ENCODE results near the gene NOS1AP.
"Not testable (repeated sequence)": the region's sequence is repeated elsewhere in the genome, so short reads cannot be mapped to it uniquely, and the experiment has no call there.

Gene NOS1AP

DNA sequence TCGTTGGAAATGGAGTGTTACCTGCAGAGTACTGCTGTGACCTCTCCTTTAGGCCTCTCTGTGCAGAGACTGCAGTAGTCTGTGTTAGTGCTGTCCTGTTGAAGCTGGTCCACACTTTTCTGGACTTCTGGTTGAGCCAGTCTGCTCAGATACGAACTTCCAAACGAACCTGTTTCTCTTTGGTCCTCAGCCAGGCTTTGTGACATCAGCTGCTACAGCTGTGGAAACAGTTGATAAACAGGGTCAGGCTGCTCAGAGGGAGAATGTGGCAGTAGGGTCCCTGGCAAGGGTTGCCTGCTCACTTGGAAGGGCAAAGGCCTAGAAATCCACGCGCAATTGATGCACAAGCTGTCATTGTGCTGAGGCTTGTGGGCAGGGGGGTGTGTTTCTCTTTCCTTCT is 98.8 kb downstream of the NOS1AP start:
- TF ChIP-seq, protein P1, sequence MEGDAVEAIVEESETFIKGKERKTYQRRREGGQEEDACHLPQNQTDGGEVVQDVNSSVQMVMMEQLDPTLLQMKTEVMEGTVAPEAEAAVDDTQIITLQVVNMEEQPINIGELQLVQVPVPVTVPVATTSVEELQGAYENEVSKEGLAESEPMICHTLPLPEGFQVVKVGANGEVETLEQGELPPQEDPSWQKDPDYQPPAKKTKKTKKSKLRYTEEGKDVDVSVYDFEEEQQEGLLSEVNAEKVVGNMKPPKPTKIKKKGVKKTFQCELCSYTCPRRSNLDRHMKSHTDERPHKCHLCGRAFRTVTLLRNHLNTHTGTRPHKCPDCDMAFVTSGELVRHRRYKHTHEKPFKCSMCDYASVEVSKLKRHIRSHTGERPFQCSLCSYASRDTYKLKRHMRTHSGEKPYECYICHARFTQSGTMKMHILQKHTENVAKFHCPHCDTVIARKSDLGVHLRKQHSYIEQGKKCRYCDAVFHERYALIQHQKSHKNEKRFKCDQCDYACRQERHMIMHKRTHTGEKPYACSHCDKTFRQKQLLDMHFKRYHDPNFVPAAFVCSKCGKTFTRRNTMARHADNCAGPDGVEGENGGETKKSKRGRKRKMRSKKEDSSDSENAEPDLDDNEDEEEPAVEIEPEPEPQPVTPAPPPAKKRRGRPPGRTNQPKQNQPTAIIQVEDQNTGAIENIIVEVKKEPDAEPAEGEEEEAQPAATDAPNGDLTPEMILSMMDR (IDR thresholded peaks at IDR 0.05; ENCODE audit: low read depth, low read length), result no peak
- no peak for DNase-seq

GRCh38 chr1:162169031-162169790 is 99.7 kb downstream of the NOS1AP start:
- TF ChIP-seq, protein P1 (IDR thresholded peaks at IDR 0.05; ENCODE audit: low read depth, low read length), result no peak
- H3K4me3 ChIP-seq (ENCODE audit: low read depth, low read length), result no peak overlapping the region
- H3K27ac ChIP-seq, result peak overlapping the region; percentile 38
- H3K27me3 ChIP-seq (ENCODE audit: insufficient read depth, low read depth, severe bottlenecking), result no peaks in the 10 kb centered on the region
- peaks cover 3% of the 10 kb centered on the region for H3K9me3 ChIP-seq (ENCODE audit: severe bottlenecking)
- DNase-seq, result peak; percentile 87
- H3K36me3 ChIP-seq, result no peaks in the 10 kb centered on the region

More for the DNA sequence above, 98.8 kb downstream of the NOS1AP start:
- Histone ChIP-seq H3K36me3 (no peaks in the 10 kb centered on the region), H3K9me3 (ENCODE audit: severe bottlenecking) (no peaks in the 10 kb centered on the region), H3K27ac (peak overlapping the region; percentile 38), H3K4me3 (ENCODE audit: low read depth, low read length) (no peak overlapping the region), H3K27me3 (ENCODE audit: insufficient read depth, low read depth, severe bottlenecking) (no peaks in the 10 kb centered on the region)

DNA sequence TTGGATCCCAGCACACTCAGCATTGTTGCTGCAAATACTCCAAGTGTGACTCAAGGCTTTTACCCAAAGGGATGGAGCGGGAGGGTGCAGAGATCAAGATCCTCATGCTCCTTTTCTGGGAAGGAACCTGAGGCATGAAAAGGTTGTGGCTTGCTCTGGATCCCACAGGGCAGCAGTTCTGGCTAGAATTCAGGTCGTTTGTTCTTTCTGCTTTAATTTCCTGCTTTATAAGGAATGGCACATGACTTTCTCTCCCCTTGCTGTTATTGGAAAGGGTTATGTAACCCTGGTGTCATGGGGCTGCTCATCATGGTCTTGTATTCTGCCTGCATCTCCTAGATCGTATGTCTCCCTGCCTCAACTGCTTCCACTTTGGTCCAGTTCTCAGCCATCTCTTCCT is 101.6 kb downstream of the NOS1AP start:
- no peak for DNase-seq
- TF ChIP-seq, protein P1 (IDR thresholded peaks at IDR 0.05; ENCODE audit: low read depth, low read length), result no peak

DNA sequence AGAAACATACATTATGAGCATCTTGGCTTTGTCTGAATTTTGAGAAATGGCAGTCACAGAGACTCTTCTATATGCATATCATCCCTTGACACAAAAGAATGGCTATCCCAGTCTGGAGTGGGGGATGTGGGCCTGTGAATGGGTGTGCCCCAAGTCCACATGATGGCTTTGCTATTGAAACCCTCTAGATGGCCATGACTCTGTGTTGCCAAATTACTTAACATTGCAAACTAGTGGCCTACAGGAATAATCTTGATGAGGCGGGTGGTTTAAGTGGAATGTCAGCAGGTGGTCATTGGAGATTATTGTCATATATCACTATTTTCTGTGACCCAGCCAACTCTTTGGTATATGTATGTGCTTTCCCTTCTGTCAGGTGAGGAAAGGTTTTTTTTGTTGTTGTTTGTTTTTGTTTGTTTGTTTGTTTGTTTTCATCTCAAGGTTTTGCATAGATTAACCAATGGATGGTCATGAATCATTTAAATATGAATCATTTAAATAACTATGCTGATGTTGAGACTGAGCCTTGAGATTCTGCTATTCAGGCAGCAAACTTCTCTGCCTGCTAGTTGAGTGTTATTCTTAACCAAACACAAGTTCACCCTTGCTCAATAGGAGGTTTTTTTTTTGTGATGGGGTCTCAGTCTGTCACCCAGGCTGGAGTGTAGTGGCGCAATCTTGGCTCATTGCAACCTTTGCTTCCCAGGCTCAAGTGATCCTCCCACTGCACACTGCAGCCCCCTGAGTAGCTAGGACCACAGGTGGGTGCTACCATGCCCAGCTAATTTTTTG is 103.0 kb downstream of the NOS1AP start:
- no peak for DNase-seq
- Histone ChIP-seq H3K36me3 (no peaks in the 10 kb centered on the region), H3K4me3 (ENCODE audit: low read depth, low read length) (no peak overlapping the region), H3K27ac (no peak overlapping the region), H3K9me3 (ENCODE audit: severe bottlenecking) (peaks cover 3% of the 10 kb centered on the region), H3K27me3 (ENCODE audit: insufficient read depth, low read depth, severe bottlenecking) (no peaks in the 10 kb centered on the region)
- TF ChIP-seq, protein P1 (IDR thresholded peaks at IDR 0.05; ENCODE audit: low read depth, low read length), result no peak

More for the DNA sequence above, 101.6 kb downstream of the NOS1AP start:
- Histone ChIP-seq H3K4me3 (ENCODE audit: low read depth, low read length) (no peak overlapping the region), H3K9me3 (ENCODE audit: severe bottlenecking) (peaks cover 3% of the 10 kb centered on the region), H3K27ac (no peak overlapping the region), H3K36me3 (no peaks in the 10 kb centered on the region), H3K27me3 (ENCODE audit: insufficient read depth, low read depth, severe bottlenecking) (no peaks in the 10 kb centered on the region)

- H3K27me3 ChIP-seq (ENCODE audit: insufficient read depth, low read depth, severe bottlenecking); H3K36me3 ChIP-seq; DNase-seq; H3K27ac ChIP-seq; H3K4me3 ChIP-seq (ENCODE audit: low read depth, low read length); H3K9me3 ChIP-seq (ENCODE audit: severe bottlenecking): not testable (repeated sequence)
These were observed 104.1 kb downstream of the NOS1AP start for GRCh38 chr1:162173607-162174006.

DNA sequence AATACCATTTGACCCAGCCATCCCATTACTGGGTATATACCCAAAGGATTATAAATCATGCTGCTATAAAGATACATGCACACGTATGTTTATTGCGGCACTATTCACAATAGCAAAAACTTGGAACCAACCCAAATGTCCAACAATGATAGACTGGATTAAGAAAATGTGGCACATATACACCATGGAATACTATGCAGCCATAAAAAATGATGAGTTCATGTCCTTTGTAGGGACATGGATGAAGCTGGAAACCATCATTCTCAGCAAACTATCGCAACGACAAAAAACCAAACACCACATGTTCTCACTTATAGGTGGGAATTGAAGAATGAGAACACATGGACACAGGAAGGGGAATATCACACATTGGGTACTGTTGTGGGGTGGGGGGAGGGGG is 104.5 kb downstream of the NOS1AP start:
- H3K27me3 ChIP-seq (ENCODE audit: insufficient read depth, low read depth, severe bottlenecking); H3K4me3 ChIP-seq (ENCODE audit: low read depth, low read length); DNase-seq: not testable (repeated sequence)

More for the DNA sequence above, 104.5 kb downstream of the NOS1AP start:
- not testable (repeated sequence) for H3K27ac ChIP-seq; H3K36me3 ChIP-seq; H3K9me3 ChIP-seq (ENCODE audit: severe bottlenecking)
